GM23338 (cell line): Measurements from ENCODE around the gene FLOT2. TPM values are rescaled to one million over a fixed set of nuclear protein-coding genes. Genes with fewer than 3 reads are reported as not detected.

Experiments
- ATAC-seq: fragments of 200-7000 bp; cut with Tn5 transposase; 3 replicates; pipeline ENCODE4 v1.9.1; 2020
- DNase-seq: peaks from one replicate; pipeline ENCODE4 v3.0.0-alpha.2; 2015; ENCODE audit warnings: low spot score
- H2AFZ ChIP-seq: fragments of 200-600 bp; sonication (generic); 2 replicates; pipeline ENCODE4 v1.8.0; 2016; ENCODE audit warnings: antibody characterized with exemption, mild to moderate bottlenecking, moderate library complexity
- H3F3A ChIP-seq: fragments of 200-600 bp; sonication (generic); replicated peaks from 2 replicates; pipeline ENCODE4 v1.8.0; 2017; ENCODE audit warnings: antibody characterized with exemption, mixed run types, low read depth
- H3K27ac ChIP-seq: fragments of 200-600 bp; sonication (generic); 2 replicates; pipeline ENCODE4 v1.6.1; 2016; ENCODE audit warnings: low read depth
- H3K27me3 ChIP-seq: fragments of 200-600 bp; sonication (generic); 2 replicates; pipeline ENCODE4 v1.8.0; 2016; ENCODE audit warnings: mild to moderate bottlenecking, mixed run types, moderate library complexity; ENCODE audit not compliant: insufficient read depth
- H3K36me3 ChIP-seq: fragments of 200-600 bp; sonication (generic); 2 replicates; pipeline ENCODE4 v1.8.0; 2016; ENCODE audit warnings: mild to moderate bottlenecking; ENCODE audit not compliant: insufficient read depth
- H3K4me1 ChIP-seq: fragments of 200-600 bp; sonication (generic); 2 replicates; pipeline ENCODE4 v1.8.0; 2016; ENCODE audit warnings: mild to moderate bottlenecking, moderate library complexity; ENCODE audit not compliant: insufficient read depth
- H3K4me2 ChIP-seq: fragments of 200-600 bp; sonication (generic); 2 replicates; pipeline ENCODE4 v1.7.1; 2017; ENCODE audit warnings: mixed run types
- H3K4me3 ChIP-seq: fragments of 200-600 bp; sonication (generic); 2 replicates; pipeline ENCODE4 v1.6.1; 2016; ENCODE audit warnings: mixed run types
- H3K79me2 ChIP-seq: fragments of 200-600 bp; sonication (generic); replicated peaks from 2 replicates; pipeline ENCODE4 v1.8.0; 2017; ENCODE audit warnings: mild to moderate bottlenecking; ENCODE audit not compliant: insufficient read depth
- H3K9me2 ChIP-seq: fragments of 200-600 bp; sonication (generic); 2 replicates; pipeline ENCODE4 v1.8.0; 2017; ENCODE audit not compliant: insufficient read depth
- H4K20me1 ChIP-seq: fragments of 200-600 bp; sonication (generic); replicated peaks from 2 replicates; pipeline ENCODE4 v1.8.0; 2017; ENCODE audit warnings: mild to moderate bottlenecking; ENCODE audit not compliant: insufficient read depth
- H3K27ac Mint-ChIP-seq: 2 replicates; pipeline ENCODE4 v1.8.0; 2020; ENCODE audit warnings: inconsistent platforms, mild to moderate bottlenecking, moderate library complexity, mixed read lengths
- H3K27me3 Mint-ChIP-seq: 3 replicates; pipeline ENCODE4 v1.8.0; 2022; ENCODE audit warnings: low read depth, mild to moderate bottlenecking, moderate library complexity, mixed read lengths, inconsistent platforms; ENCODE audit not compliant: insufficient read depth, poor library complexity
- H3K36me3 Mint-ChIP-seq: 3 replicates; pipeline ENCODE4 v1.8.0; 2021; ENCODE audit warnings: low read depth, mild to moderate bottlenecking, inconsistent platforms, moderate library complexity, mixed read lengths
- H3K4me1 Mint-ChIP-seq: 3 replicates; pipeline ENCODE4 v1.8.0; 2020; ENCODE audit warnings: mild to moderate bottlenecking, inconsistent platforms, mixed read lengths
- H3K4me3 Mint-ChIP-seq: 3 replicates; pipeline ENCODE4 v1.8.0; 2021; ENCODE audit warnings: moderate library complexity, mild to moderate bottlenecking, inconsistent platforms, mixed read lengths
- H3K9me3 Mint-ChIP-seq: 3 replicates; pipeline ENCODE4 v1.8.0; 2020; ENCODE audit warnings: moderate library complexity, mild to moderate bottlenecking, inconsistent platforms, mixed read lengths
- CREB1 ChIP-seq: fragments of 250-450 bp; sonication (Bioruptor Pico); IDR thresholded peaks from 2 replicates; pipeline ENCODE4 v1.5.0; 2020; ENCODE audit warnings: low read depth, mild to moderate bottlenecking, moderate library complexity
- EZH2 ChIP-seq: fragments of 200-600 bp; sonication (generic); IDR thresholded peaks from one replicate; pipeline ENCODE4 v1.8.0; 2017; ENCODE audit warnings: antibody characterized with exemption, mild to moderate bottlenecking, low read depth; ENCODE audit not compliant: unreplicated experiment
- NANOG ChIP-seq: IDR thresholded peaks from 2 replicates; pipeline ENCODE4 v1.6.1; 2016; ENCODE audit warnings: antibody characterized with exemption, borderline replicate concordance
- POLR2AphosphoS5 ChIP-seq: IDR thresholded peaks from 2 replicates; pipeline ENCODE4 v1.6.1; 2016; ENCODE audit warnings: antibody characterized with exemption, low read depth
- STAT1 ChIP-seq: IDR thresholded peaks from one replicate; pipeline ENCODE4 v1.6.1; 2016; ENCODE audit warnings: antibody characterized with exemption; ENCODE audit not compliant: unreplicated experiment
- ZNF114 ChIP-seq: fragments of 250-450 bp; sonication (Bioruptor Pico); IDR thresholded peaks from 2 replicates; pipeline ENCODE4 v1.5.0; 2020; ENCODE audit warnings: mild to moderate bottlenecking, moderate library complexity
- ZNF331 ChIP-seq: fragments of 250-450 bp; sonication (Bioruptor Pico); IDR thresholded peaks from 2 replicates; pipeline ENCODE4 v1.5.0; 2020; ENCODE audit warnings: low read depth, mild to moderate bottlenecking, moderate library complexity
- polyA plus RNA-seq: library from polyadenylated mRNA; unstranded; fragments of >200 nt; fragmentation: Nextera tagmentation; extraction: Ambion mirVana; gene quantifications from 2 replicates; pipeline ENCODE4 v1.2.1, GENCODE V29; 2016
- total RNA-seq: library from RNA; depleted of rRNA; stranded (reverse); fragments of >200 nt; shearing (Covaris generic); gene quantifications from 2 replicates; pipeline ENCODE4 v1.2.3, GENCODE V29; 2014
- TF ChIP-seq, protein P1 (sequence below): IDR thresholded peaks from 2 replicates; pipeline ENCODE4 v1.6.1; 2016; ENCODE audit warnings: antibody characterized with exemption
- TF ChIP-seq, protein P2 (sequence below), 2 experiments: fragments of 200-600 bp in 1 of 2; sonication (generic) in 1 of 2; conservative IDR thresholded peaks; 2 replicates each; pipeline versions ENCODE4 v1.5.1 to v1.6.1; 2016 to 2017; ENCODE audit warnings: antibody characterized with exemption in 2 of 2, low read depth in 2 of 2, mild to moderate bottlenecking in 2 of 2, moderate library complexity in 1 of 2
- TF ChIP-seq, protein P3 (sequence below): IDR thresholded peaks from one replicate; pipeline ENCODE4 v1.6.1; 2018; ENCODE audit warnings: antibody characterized with exemption; ENCODE audit not compliant: unreplicated experiment

Gene FLOT2
- total and polyA plus RNA-seq, 2 experiments from 2014 or later, result 49.8 to 66.1 TPM

DNA sequence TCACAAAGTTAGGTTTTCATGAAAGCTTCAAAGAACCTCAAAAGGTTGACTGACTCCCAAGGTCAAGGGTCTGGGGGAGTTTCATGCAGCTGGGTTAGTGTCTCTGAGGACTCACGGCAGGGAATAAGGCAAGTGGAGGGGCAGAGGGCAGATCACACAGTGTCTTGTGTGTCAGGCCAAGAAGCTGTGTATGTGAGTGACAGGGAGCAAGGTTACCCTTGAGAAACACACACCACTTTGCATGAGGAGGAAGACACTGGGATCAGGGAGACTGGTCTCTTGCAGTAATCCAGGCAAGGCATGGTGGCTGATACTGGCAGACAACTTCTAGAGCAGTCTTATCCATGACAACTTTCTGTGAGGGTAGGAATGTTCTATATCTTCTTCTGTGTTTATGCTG is 6.3 kb downstream of the FLOT2 start:
- peaks cover 15% of the 10 kb centered on the region for H3K27me3 Mint-ChIP-seq
- peaks cover 27% of the 10 kb centered on the region for H3K79me2 ChIP-seq
- H3K36me3 Mint-ChIP-seq, result peaks cover 31% of the 10 kb centered on the region
- no peak for ATAC-seq
- TF ChIP-seq ZNF114 (CRISPR knock-in tag) (no peak), CREB1 (CRISPR knock-in tag) (no peak)
- no peaks in the 10 kb centered on the region for H3K27me3 ChIP-seq
- H3K27ac Mint-ChIP-seq, result no peak overlapping the region
- no peak overlapping the region for H2AFZ ChIP-seq
- no peaks in the 10 kb centered on the region for H3K9me3 Mint-ChIP-seq
- peaks cover 9% of the 10 kb centered on the region; the same call in 1 of the 2 replicates for H4K20me1 ChIP-seq
- DNase-seq, result no peak
- H3K9me2 ChIP-seq, result no peaks in the 10 kb centered on the region
- H3F3A ChIP-seq, result peaks cover 12% of the 10 kb centered on the region; the same call in 1 of the 2 replicates
- no peak overlapping the region for H3K4me3 Mint-ChIP-seq
- H3K4me2 ChIP-seq, result no peak overlapping the region
- no peak overlapping the region for H3K4me3 ChIP-seq
- peaks cover 27% of the 10 kb centered on the region for H3K4me1 Mint-ChIP-seq
- H3K36me3 ChIP-seq, result no peaks in the 10 kb centered on the region
- peaks cover 13% of the 10 kb centered on the region for H3K4me1 ChIP-seq
- H3K27ac ChIP-seq, result no peak overlapping the region

DNA sequence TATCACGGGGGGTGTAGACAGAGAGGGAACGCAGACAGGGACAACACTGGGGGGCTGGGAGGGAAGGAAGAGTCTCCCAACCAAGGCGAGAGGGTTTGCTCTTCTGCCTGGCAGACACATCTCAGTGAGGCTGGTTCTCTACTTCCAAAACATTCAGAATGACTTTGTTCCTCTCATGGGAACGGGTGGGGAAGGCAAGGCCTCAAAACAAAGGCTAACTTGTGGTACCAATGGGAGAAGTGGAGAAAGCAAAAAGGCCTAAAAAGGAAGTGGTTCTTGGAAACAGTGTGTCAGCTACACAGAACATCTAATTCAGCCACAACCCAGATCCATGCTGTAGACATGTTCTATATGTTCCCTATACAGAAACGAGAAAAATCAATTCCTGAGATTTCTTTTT is 7.5 kb downstream of the FLOT2 start:
- Mint-ChIP-seq H3K9me3 (no peaks in the 10 kb centered on the region), H3K27me3 (peaks cover 18% of the 10 kb centered on the region), H3K4me1 (peaks cover 17% of the 10 kb centered on the region), H3K36me3 (peaks cover 33% of the 10 kb centered on the region), H3K27ac (no peak overlapping the region), H3K4me3 (no peak overlapping the region)
- DNase-seq, result no peak
- H3K27me3 ChIP-seq, result no peaks in the 10 kb centered on the region
- peaks cover 15% of the 10 kb centered on the region for H3K79me2 ChIP-seq
- H4K20me1 ChIP-seq, result no peaks in the 10 kb centered on the region; the same call in 1 of the 2 replicates
- peaks cover 7% of the 10 kb centered on the region for H3K4me1 ChIP-seq
- TF ChIP-seq, protein P1, sequence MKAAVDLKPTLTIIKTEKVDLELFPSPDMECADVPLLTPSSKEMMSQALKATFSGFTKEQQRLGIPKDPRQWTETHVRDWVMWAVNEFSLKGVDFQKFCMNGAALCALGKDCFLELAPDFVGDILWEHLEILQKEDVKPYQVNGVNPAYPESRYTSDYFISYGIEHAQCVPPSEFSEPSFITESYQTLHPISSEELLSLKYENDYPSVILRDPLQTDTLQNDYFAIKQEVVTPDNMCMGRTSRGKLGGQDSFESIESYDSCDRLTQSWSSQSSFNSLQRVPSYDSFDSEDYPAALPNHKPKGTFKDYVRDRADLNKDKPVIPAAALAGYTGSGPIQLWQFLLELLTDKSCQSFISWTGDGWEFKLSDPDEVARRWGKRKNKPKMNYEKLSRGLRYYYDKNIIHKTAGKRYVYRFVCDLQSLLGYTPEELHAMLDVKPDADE, result no peak
- H3K4me3 ChIP-seq, result no peak overlapping the region
- H3K4me2 ChIP-seq, result no peak overlapping the region
- H3K27ac ChIP-seq, result 0 out of 2 replicates have a peak overlapping the region, but pooled peaks have one; percentile 50
- no peaks in the 10 kb centered on the region for H3K9me2 ChIP-seq
- H2AFZ ChIP-seq, result no peak overlapping the region
- no peak for ATAC-seq
- no peaks in the 10 kb centered on the region for H3K36me3 ChIP-seq
- 0 out of 2 replicates have a peak, but pooled peaks cover 3% of the 10 kb centered on the region for H3F3A ChIP-seq

DNA sequence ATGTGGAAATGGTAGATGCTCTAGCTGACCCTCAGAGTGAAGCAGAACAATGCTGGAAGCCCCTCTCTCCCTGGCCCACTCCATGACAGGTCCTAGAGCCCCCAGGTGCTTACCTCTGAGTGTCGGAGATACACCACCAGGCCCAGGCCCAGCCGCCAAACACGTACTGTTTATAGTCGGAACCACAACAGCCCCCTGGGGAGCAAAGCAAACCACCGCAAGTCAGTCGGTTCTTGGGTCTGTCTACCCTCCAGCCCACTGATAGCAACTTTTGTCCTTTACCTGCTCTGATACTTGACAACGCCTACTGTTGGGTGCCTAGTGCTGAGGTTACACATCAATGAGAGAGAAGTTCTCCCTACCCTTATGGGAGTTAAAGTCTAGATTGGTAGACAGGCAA is 8.7 kb downstream of the FLOT2 start:
- H3K4me2 ChIP-seq, result no peak overlapping the region
- Mint-ChIP-seq H3K36me3 (peaks cover 38% of the 10 kb centered on the region), H3K27ac (no peak overlapping the region), H3K27me3 (peaks cover 21% of the 10 kb centered on the region), H3K4me1 (peaks cover 23% of the 10 kb centered on the region), H3K4me3 (no peak overlapping the region), H3K9me3 (no peaks in the 10 kb centered on the region)
- H3K27me3 ChIP-seq, result no peaks in the 10 kb centered on the region
- H3F3A ChIP-seq, result 0 out of 2 replicates have a peak, but pooled peaks cover 3% of the 10 kb centered on the region
- H3K9me2 ChIP-seq, result no peaks in the 10 kb centered on the region
- H3K4me3 ChIP-seq, result no peak overlapping the region
- peaks cover 4% of the 10 kb centered on the region for H3K79me2 ChIP-seq
- no peak overlapping the region for H3K27ac ChIP-seq
- DNase-seq, result no peak
- peaks cover 7% of the 10 kb centered on the region for H3K4me1 ChIP-seq
- no peak for ATAC-seq
- H2AFZ ChIP-seq, result no peak overlapping the region
- no peaks in the 10 kb centered on the region; the same call in 1 of the 2 replicates for H4K20me1 ChIP-seq
- H3K36me3 ChIP-seq, result no peaks in the 10 kb centered on the region
- TF ChIP-seq ZNF331 (CRISPR knock-in tag), result no peak
- TF ChIP-seq, protein P1, result no peak
- TF ChIP-seq, protein P2, sequence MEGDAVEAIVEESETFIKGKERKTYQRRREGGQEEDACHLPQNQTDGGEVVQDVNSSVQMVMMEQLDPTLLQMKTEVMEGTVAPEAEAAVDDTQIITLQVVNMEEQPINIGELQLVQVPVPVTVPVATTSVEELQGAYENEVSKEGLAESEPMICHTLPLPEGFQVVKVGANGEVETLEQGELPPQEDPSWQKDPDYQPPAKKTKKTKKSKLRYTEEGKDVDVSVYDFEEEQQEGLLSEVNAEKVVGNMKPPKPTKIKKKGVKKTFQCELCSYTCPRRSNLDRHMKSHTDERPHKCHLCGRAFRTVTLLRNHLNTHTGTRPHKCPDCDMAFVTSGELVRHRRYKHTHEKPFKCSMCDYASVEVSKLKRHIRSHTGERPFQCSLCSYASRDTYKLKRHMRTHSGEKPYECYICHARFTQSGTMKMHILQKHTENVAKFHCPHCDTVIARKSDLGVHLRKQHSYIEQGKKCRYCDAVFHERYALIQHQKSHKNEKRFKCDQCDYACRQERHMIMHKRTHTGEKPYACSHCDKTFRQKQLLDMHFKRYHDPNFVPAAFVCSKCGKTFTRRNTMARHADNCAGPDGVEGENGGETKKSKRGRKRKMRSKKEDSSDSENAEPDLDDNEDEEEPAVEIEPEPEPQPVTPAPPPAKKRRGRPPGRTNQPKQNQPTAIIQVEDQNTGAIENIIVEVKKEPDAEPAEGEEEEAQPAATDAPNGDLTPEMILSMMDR (conservative IDR thresholded peaks at IDR 0.05; ENCODE audit: low read depth in 2 of 2), result no peak
- TF ChIP-seq STAT1, result no peak
- no peak for TF ChIP-seq ZNF114 (CRISPR knock-in tag)
- no peak for TF ChIP-seq POLR2AphosphoS5
- TF ChIP-seq, protein P3, sequence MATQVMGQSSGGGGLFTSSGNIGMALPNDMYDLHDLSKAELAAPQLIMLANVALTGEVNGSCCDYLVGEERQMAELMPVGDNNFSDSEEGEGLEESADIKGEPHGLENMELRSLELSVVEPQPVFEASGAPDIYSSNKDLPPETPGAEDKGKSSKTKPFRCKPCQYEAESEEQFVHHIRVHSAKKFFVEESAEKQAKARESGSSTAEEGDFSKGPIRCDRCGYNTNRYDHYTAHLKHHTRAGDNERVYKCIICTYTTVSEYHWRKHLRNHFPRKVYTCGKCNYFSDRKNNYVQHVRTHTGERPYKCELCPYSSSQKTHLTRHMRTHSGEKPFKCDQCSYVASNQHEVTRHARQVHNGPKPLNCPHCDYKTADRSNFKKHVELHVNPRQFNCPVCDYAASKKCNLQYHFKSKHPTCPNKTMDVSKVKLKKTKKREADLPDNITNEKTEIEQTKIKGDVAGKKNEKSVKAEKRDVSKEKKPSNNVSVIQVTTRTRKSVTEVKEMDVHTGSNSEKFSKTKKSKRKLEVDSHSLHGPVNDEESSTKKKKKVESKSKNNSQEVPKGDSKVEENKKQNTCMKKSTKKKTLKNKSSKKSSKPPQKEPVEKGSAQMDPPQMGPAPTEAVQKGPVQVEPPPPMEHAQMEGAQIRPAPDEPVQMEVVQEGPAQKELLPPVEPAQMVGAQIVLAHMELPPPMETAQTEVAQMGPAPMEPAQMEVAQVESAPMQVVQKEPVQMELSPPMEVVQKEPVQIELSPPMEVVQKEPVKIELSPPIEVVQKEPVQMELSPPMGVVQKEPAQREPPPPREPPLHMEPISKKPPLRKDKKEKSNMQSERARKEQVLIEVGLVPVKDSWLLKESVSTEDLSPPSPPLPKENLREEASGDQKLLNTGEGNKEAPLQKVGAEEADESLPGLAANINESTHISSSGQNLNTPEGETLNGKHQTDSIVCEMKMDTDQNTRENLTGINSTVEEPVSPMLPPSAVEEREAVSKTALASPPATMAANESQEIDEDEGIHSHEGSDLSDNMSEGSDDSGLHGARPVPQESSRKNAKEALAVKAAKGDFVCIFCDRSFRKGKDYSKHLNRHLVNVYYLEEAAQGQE, result no peak
- no peak for TF ChIP-seq CREB1 (CRISPR knock-in tag)
- TF ChIP-seq EZH2, result no peak
- TF ChIP-seq NANOG, result no peak
